NCI-H2107 (cell line): ENCODE data around the gene HRCT1.

Experiments used
- DNase-seq: peaks from one replicate; lab custom pipeline; 2025; lab: John Stamatoyannopoulos, UW

The HRCT1 gene

DNA sequence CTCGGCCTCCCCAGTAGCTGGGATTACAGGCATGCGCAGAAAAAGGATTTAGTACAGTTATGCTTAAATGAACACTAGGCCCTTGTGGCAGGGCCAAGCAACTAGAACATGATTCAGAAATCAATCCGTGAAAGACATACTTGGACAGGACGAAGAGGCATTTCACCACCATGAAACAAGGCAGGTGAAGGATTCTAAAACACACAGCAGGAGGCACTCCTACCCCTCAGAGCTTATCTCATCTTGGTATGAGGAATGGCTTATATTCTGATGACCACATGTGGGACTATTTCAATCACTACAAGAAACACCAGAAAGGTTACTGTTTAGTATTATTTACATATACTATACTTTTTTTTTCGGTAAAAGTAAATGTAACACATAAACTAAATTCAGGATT is 36.3 kb downstream of the HRCT1 start:
- DNase-seq = no peak

DNA sequence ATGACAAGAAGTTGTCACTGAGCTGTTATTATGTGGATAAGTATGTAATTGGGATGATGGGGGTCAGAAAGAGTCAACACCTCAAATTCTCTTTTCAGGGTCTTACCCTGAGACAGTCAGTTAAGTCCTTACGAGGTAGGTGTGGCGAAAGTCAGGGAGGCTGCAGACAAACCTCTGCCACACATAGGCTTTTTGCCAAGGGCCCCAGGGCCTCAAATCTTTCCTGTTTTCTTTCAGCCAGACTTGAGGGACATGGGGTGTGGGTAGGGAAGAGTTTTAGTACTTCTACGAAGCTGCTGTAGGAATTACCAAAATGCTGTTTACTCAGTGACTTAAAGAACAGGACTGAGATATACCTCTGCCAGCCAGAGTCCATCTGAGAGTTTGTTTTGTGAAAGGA is 38.2 kb downstream of the HRCT1 start:
- DNase-seq = no peak

DNA sequence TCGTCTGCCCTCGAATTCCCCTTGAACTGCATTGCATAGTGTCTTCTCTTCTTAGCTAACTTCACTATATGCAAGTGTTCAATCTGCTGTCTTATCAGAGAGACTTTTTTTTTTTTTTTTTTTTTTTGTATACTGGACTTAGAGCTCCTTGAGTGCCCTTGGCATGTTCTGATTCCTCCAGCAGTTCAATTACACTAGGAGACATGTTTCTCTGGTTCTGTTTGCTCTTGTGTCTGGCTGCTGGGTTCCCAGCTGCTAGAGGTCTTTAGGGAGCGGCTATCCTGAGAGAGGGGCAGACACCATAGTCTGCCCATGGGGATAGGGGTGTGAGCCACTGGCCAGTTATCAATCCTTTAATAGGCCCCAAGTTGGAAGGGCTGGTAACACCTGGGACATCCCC is 38.8 kb downstream of the HRCT1 start:
- no peak for DNase-seq

DNA sequence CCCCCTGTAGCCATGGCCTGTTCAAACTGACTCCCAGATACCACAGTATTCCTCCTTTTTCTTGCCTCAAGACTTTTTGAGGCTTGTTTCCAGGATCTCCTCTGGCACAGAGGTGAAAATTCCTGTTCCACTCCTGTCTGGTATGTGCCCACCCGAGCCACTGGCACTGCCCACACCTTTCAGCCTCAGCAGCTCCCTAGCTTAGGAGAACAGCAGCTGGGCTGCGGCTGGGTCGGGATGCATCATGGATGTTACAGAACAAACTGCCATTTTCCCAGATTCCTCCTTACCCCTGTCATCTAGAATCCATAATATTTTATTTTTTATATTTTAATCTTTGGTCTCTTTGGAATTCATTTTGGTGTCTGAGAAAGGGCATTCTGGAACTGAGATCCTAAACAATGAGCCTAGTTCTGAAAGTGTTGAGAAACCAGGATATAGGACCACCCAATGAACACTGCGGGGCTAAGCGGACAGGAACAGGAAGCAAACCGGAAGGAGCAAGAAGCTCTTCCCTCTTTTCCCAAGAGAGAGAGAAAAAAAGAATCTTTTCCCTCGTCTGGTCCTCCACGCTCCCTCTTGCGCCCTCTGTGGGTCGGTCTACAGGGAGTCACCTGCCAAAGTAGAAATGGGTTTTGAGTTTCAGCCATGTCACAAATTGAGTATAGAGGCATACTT is 39.5 kb downstream of the HRCT1 start:
- DNase-seq = peak; percentile 11

DNA sequence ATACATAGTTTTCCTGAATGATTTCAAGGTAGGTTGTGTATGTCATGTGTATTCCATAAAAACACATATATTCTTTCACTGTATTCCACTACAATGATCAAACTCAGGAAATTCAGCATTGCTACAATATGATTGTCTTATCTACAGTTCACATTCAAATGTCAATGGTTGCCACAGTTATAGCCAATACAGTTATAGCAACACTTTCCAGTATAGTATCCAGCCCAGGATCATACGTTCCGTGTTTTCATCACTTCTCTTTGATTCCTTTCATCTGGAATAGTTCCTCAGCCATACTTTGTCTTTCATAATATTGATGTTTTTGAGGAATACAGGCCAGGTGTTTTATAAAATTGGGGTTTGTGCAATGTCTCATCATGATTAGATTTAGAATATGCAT is 42.4 kb downstream of the HRCT1 start:
- DNase-seq = no peak

DNA sequence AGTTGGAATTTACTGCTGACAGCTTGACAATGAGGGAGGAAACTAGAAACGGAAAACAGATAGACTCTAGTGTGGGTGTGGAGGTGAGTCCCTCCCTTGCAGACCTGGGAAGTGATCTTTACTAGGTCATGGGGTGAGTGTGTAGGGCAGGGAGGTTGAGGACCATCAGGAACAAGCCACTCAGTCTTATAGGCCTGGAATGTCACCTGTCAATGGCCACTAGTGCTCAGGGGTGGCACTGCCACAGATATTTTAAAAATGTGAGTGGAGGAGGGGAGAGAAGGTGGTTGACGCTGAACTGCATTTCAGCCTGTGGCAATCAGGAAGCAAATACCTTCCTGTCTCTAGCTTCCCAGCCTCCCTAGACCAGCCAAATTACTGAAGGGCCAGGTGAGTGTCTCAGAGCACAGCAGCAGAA is 42.9 kb downstream of the HRCT1 start:
- DNase-seq = no peak

DNA sequence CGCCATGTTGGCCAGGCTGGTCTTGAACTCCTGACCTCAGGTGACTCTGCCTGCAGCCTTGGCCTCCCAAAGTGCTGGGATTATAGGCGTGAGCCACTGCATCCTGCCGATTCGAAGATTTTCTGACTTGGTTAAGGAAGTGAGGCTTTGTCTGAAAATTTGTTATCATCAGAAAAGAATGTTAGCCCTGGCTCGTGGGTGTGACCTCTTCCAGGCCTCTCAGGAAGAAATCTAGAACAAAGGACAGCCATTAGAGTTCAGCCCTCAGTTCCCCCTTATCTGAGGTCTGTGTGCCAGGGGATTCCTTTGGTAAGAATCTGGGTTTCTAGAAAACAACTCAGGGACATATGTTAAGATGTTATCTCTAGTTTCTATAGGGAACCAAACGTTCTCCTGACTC is 45.7 kb downstream of the HRCT1 start:
- no peak for DNase-seq

DNA sequence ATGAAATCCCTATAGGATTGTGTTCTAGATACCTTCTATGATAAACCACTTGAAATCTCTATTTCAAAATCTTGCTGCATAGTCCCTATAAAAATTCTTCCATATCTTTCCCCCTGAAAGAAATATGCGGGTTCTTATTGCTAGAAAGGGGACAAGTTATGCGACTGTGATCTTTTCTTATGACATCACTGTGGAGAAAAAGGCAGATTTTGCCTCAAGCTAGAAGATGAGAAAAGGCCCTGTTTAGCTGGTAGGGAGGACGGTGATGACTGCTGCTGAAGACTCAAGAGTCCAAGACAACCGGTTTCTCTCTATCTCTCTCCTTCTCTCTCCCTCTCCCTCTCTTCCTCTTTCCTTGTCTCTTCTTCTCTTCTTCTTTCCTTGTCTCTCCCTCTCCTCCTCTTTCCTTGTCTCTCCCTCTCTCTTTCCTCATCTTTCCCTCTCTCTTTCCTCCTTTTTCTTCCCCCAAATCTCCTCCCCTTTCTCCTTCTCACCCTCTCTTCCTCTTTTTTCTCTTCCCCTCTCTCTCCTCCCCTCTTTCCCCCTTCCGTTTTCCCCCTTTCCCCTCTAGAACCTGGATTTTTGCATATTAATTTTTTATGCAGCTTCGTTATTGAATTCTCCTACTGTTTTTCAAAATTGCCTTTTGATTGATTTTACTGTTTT is 46.7 kb downstream of the HRCT1 start:
- no peak for DNase-seq

DNA sequence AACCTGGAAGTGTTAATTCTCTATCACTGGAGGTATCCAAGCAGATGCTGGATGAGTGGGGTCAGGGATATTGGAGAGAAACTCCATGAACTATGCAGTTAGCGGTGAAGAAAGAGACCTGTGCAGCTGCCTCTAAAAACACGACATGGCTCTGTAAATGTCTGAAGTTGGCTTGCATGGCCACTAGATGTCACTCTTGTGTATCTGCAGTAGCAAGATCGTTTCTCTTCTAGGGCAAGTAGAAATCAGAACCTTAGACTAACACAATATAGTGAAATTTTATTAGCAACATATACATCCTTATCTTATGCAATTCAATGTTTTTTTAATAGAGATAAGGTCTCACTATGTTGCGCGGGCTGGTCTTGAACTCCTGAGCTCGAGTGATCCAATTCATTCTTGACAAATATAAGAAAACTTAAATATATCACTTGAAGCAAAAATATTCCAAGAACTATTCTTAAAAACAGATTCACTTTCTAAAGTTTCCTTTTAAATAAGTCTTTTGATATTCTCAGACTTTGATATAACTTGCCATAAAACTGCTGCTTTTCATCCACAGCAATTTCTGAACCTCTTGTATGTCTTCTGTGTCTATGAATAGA is 49.0 kb downstream of the HRCT1 start:
- DNase-seq = peak; percentile 50

DNA sequence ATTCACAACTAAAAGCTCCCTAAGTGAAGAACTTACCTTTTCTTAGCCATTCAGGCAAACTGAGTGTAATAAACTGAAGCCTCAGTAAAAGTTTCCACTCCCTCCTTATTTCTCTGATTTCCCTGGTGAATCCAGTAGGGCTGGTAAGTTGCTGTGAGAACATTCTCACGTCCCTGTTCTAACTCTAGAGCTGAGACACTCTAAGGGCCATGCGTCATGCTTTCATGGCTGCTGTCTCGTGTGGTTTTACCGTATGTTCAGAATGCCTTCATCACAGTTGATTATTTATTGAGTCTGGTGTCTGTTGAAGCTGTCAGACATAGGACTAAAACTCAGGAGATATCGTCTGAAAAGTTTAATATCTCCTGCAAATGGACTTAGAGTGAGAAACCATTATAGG is 50.6 kb downstream of the HRCT1 start:
- DNase-seq = no peak
